Panc1 (cell line): Measurements from ENCODE around the gene ADCY9. TPM values are rescaled to one million over a fixed set of nuclear protein-coding genes. Genes with fewer than 3 reads are reported as not detected.

Experiments used
- ATAC-seq: fragments of 200-7000 bp; cut with Tn5 transposase; 2 replicates; pipeline ENCODE4 v1.9.1; 2020; ENCODE audit warnings: mild to moderate bottlenecking, moderate library complexity
- BruUV-seq: library from RNA; stranded (reverse); fragments of 400-500 nt; replicated peaks from 2 replicates; lab custom pipeline; 2021; lab: Mats Ljungman, UMichigan
- CTCF ChIA-PET: fragments of 300-600 bp; sonication (Branson Sonifier 250); formaldehyde crosslinking; loops from one replicate; lab custom pipeline; 2022; ENCODE audit warnings: antibody characterized with exemption; lab: Charles Lee
- POLR2A ChIA-PET: fragments of 300-600 bp; sonication (Branson Sonifier 250); formaldehyde crosslinking; loops from one replicate; lab custom pipeline; 2022; ENCODE audit warnings: antibody characterized with exemption; lab: Charles Lee
- DNase-seq: peaks from one replicate; pipeline ENCODE4 v3.0.0-alpha.2; 2010; ENCODE audit warnings: low read depth, low spot score
- H3K27ac ChIP-seq: 2 replicates; pipeline ENCODE4 v1.5.1; 2011; ENCODE audit warnings: mild to moderate bottlenecking, low read length, inconsistent platforms
- H3K27me3 ChIP-seq: fragments of 200-500 bp; sonication (Bioruptor generic); 2 replicates; pipeline ENCODE4 v1.6.0; 2014; ENCODE audit warnings: low read length, inconsistent platforms; ENCODE audit not compliant: control insufficient read depth, insufficient read depth
- H3K36me3 ChIP-seq: fragments of 200-500 bp; sonication (Bioruptor generic); 2 replicates; pipeline ENCODE4 v1.5.1; 2014; ENCODE audit warnings: inconsistent platforms, mild to moderate bottlenecking, low read length, moderate library complexity; ENCODE audit not compliant: control insufficient read depth, insufficient read depth
- H3K4me1 ChIP-seq: 2 replicates; pipeline ENCODE4 v1.5.1; 2011; ENCODE audit warnings: inconsistent platforms, mild to moderate bottlenecking, low read length, moderate library complexity; ENCODE audit not compliant: control insufficient read depth, insufficient read depth
- H3K4me3 ChIP-seq, 2 experiments: 2 replicates each; pipeline ENCODE4 v1.5.1; 2011 to 2012; ENCODE audit warnings: low read depth in 2 of 2, low read length in 2 of 2, mild to moderate bottlenecking in 2 of 2, inconsistent platforms in 1 of 2, moderate library complexity in 1 of 2
- H3K9me3 ChIP-seq: fragments of 200-500 bp; sonication (Bioruptor generic); 2 replicates; pipeline ENCODE4 v1.5.1; 2014; ENCODE audit warnings: low read depth, mild to moderate bottlenecking, inconsistent platforms, low read length, moderate library complexity; ENCODE audit not compliant: control insufficient read depth, insufficient read depth
- POLR2AphosphoS5 ChIP-seq: IDR thresholded peaks from 2 replicates; pipeline ENCODE4 v1.6.1; 2012; ENCODE audit warnings: mild to moderate bottlenecking, low read depth, low read length, moderate library complexity
- SIN3A ChIP-seq: IDR thresholded peaks from 2 replicates; pipeline ENCODE4 v1.6.1; 2012; ENCODE audit warnings: low read depth, mild to moderate bottlenecking, low read length, moderate library complexity, borderline replicate concordance; ENCODE audit not compliant: insufficient read depth
- TCF7L2 ChIP-seq: IDR thresholded peaks from 2 replicates; pipeline ENCODE4 v1.6.1; 2011; ENCODE audit warnings: mild to moderate bottlenecking, low read depth, low read length, inconsistent platforms
- in situ Hi-C: cut with HindIII; loops from 2 replicates; pipeline ENCODE4 v1.10.0; 2016; ENCODE audit warnings: low sequenced_read_pairs, low pct_unique_long_range_greater_than_20kb
- intact Hi-C: fragments of 100-400 bp; cut with micrococcal nuclease; formaldehyde crosslinking; loops from one replicate; pipeline ENCODE4 v1.10.0; 2022; ENCODE audit not compliant: unreplicated experiment
- total RNA-seq: library from RNA; stranded (reverse); gene quantifications from one replicate; pipeline ENCODE4 v1.2.1, GENCODE V29; 2021; ENCODE audit not compliant: unreplicated experiment
- TF ChIP-seq, protein P1 (sequence below): fragments of 450-650 bp; IDR thresholded peaks from 2 replicates; pipeline ENCODE4 v1.5.1; 2017; ENCODE audit warnings: mild to moderate bottlenecking
- TF ChIP-seq, protein P2 (sequence below), 2 experiments: IDR thresholded peaks; 2 replicates each; pipeline ENCODE4 v1.6.1; 2011 to 2012; ENCODE audit warnings: low read depth in 2 of 2, control low read depth in 1 of 2, low read length in 1 of 2, mild to moderate bottlenecking in 1 of 2, moderate library complexity in 1 of 2; ENCODE audit not compliant: insufficient read depth in 1 of 2

ADCY9 gene
- total RNA-seq, 1 experiment from 2014 or later, result 29.8 TPM

DNA sequence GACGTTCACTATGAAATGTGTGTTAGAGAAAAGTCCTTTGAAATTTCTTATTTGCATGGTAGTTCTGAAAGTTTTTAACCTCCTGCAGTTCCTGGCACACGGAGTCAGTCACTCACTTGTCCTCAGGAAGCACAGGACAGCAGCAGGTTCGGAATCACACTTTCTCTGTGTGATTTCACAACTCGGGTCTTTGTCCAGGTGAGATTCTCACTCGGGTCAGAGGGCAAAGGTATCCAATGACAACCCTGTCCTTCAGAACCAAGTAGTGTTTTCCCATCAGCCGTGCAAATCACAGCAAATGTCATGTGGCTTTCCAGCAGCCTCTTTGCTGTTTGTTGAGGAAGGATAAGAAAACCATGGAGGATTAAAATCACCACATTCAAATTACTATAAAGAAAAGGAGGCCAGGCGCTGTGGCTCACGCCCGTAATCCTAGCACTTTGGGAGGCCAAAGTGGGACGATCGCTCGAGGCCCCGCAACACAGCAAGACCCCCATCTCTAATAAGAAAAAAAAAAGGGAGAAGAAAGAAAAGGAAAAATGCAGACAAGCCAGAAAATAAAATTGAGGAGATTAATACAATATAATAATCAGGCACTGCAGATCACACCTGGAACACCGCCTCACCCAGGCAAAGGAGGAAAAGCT lies 22.0 kb downstream of the ADCY9 start:
- Histone ChIP-seq H3K4me1 (peaks cover 81% of the 10 kb centered on the region), H3K9me3 (no peaks in the 10 kb centered on the region), H3K27ac (peak overlapping the region; percentile 90), H3K36me3 (no peaks in the 10 kb centered on the region), H3K4me3 (peak overlapping the region; percentile 2 to 48; a peak in 3 of 4 replicates), H3K27me3 (no peaks in the 10 kb centered on the region)
- intact Hi-C loops, result loop anchor here (10.0 kb wide), 1 partner anchor 79 kb away; no protein-coding TSS in a partner anchor
- POLR2A ChIA-PET, result interaction anchor here (0.7 kb wide), 1 partner anchor 13 kb away, joined by 6 read pairs; no protein-coding TSS in a partner anchor
- DNase-seq (no peak), ATAC-seq (0 out of 2 replicates have a peak, but pooled peaks have one; percentile 5)
- TF ChIP-seq TCF7L2 (no peak), SIN3A (no peak), POLR2AphosphoS5 (no peak)
- TF ChIP-seq, protein P1, sequence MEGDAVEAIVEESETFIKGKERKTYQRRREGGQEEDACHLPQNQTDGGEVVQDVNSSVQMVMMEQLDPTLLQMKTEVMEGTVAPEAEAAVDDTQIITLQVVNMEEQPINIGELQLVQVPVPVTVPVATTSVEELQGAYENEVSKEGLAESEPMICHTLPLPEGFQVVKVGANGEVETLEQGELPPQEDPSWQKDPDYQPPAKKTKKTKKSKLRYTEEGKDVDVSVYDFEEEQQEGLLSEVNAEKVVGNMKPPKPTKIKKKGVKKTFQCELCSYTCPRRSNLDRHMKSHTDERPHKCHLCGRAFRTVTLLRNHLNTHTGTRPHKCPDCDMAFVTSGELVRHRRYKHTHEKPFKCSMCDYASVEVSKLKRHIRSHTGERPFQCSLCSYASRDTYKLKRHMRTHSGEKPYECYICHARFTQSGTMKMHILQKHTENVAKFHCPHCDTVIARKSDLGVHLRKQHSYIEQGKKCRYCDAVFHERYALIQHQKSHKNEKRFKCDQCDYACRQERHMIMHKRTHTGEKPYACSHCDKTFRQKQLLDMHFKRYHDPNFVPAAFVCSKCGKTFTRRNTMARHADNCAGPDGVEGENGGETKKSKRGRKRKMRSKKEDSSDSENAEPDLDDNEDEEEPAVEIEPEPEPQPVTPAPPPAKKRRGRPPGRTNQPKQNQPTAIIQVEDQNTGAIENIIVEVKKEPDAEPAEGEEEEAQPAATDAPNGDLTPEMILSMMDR, result no peak
- TF ChIP-seq, protein P2, sequence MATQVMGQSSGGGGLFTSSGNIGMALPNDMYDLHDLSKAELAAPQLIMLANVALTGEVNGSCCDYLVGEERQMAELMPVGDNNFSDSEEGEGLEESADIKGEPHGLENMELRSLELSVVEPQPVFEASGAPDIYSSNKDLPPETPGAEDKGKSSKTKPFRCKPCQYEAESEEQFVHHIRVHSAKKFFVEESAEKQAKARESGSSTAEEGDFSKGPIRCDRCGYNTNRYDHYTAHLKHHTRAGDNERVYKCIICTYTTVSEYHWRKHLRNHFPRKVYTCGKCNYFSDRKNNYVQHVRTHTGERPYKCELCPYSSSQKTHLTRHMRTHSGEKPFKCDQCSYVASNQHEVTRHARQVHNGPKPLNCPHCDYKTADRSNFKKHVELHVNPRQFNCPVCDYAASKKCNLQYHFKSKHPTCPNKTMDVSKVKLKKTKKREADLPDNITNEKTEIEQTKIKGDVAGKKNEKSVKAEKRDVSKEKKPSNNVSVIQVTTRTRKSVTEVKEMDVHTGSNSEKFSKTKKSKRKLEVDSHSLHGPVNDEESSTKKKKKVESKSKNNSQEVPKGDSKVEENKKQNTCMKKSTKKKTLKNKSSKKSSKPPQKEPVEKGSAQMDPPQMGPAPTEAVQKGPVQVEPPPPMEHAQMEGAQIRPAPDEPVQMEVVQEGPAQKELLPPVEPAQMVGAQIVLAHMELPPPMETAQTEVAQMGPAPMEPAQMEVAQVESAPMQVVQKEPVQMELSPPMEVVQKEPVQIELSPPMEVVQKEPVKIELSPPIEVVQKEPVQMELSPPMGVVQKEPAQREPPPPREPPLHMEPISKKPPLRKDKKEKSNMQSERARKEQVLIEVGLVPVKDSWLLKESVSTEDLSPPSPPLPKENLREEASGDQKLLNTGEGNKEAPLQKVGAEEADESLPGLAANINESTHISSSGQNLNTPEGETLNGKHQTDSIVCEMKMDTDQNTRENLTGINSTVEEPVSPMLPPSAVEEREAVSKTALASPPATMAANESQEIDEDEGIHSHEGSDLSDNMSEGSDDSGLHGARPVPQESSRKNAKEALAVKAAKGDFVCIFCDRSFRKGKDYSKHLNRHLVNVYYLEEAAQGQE (IDR thresholded peaks at IDR 0.05; ENCODE audit: insufficient read depth in 1 of 2, low read depth in 2 of 2, low read length in 1 of 2), result no peak
- CTCF ChIA-PET, result interaction anchor here (0.6 kb wide), 1 partner anchor 190 kb away, joined by 3 read pairs; no protein-coding TSS in a partner anchor
- no TSS peak for BruUV-seq
- in situ Hi-C loops, result no loop called here

DNA sequence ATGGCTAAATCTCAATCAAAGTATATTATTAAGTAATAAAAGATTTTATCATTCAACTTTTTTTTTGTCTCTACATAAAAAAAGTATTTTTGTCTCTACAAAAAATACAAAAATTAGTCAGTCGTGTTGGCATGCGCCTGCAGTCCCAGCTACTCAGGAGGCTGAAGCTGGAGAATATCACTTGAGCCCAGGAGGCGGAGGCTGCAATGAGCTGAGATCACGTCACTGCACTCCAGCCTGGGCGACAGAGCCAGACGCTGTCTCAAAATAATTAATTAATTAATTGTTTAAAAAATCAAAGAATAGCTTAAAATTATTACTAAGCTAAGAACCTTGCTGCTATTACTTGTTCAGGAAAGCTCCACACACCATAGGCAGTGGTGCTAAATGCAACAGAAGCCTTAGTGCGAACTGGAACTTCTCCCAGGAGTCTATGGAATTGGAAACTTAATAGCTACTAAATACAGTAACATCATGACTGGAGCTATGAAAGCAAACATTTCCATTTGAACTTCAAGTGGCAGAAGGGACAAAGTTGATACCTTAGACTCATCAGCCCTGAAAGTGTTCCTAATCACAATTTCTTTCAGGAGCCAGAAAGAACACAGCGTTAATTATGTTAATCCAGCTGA lies 22.6 kb downstream of the ADCY9 start:
- TF ChIP-seq, protein P1, result no peak
- TF ChIP-seq TCF7L2, result no peak
- BruUV-seq, result no TSS peak
- H3K4me3 ChIP-seq, result peak overlapping the region; percentile 2 to 48; a peak in 3 of 4 replicates
- no peak for DNase-seq
- H3K27ac ChIP-seq, result peak overlapping the region; percentile 90
- no peaks in the 10 kb centered on the region for H3K36me3 ChIP-seq
- H3K4me1 ChIP-seq, result peaks cover 79% of the 10 kb centered on the region
- ChIA-PET POLR2A (interaction anchor here (0.6 to 0.7 kb wide), 2 partner anchors 14 to 89 kb away, joined by 6 to 13 read pairs; no protein-coding TSS in a partner anchor), CTCF (interaction anchor here (0.6 kb wide), 2 partner anchors 189 to 295 kb away, joined by 3 read pairs; no protein-coding TSS in a partner anchor)
- no peak for ATAC-seq
- H3K27me3 ChIP-seq, result no peaks in the 10 kb centered on the region
- in situ Hi-C loops (no loop called here), intact Hi-C loops (loop anchor here (10.0 kb wide), 1 partner anchor 79 kb away; no protein-coding TSS in a partner anchor)
- no peaks in the 10 kb centered on the region for H3K9me3 ChIP-seq
